UCSD-AML1 (cell line): Measurements from ENCODE around the gene PDE6H.

Experiments used
- DNase-seq: peaks from one replicate; lab custom pipeline; 2025; ENCODE audit not compliant: unreplicated experiment; lab: John Stamatoyannopoulos, UW

PDE6H gene

DNA sequence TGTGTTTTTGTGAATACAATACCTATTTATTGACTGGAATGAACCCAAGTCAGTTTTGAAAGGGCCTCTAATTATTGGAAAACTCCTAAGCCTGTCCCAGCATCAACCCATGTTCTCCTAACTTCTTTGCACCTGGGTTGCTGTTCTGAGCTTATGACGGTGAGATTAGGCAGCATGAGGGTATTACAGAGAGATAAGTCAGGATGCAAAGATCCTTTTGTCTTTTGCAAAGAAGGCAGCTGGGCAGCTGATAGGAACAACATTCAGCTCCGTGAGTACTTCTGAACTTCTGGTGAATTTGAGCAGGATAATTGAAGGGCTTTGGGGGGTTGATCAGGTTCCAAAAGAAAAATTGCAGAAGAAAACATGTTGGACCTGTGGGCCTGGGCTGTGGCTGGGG is at the start of gene PDE6H:
TSS of gene PDE6H (plus strand) at position 227 of the 400 bp plus-strand sequence. CDS start 4,971 bp downstream, outside the sequence.
- no peak for DNase-seq

DNA sequence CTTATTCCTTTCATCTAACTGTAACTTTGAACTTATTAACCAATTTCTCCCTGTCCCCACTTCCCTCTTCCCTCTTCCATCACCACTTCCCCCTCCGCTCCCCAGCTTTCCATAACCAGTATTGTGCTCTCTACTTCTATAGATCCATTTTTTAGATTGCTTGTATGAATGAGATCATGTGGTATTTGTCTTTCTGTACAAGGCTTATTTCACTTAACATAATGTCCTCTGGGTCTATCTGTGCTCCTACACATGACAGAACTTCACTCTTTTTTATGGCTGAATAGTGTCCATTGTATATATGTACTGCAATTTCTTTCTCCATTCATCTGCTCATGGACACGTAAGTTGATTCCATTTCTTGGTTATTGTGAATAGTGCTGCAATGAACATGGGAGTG is 48.9 kb upstream of the PDE6H start:
- no peak for DNase-seq

DNA sequence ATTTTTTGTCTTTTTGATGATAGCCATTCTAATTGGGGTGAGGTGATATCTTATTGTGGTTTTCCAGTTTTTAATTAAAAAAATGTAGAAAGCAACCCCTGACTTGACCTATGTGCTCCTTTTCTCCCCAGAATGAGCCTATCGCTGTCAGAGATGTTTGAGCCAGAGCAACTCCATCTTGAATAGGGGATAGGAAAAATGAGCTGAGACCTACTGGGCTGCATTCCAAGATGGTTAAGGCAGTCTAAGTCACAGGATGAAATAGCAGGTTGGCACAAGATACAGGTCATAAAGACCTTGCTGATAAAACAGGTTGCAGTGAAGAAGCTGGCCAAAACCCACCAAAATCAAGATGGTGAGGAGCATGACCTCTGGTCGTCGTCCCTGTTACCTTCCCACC is 48.3 kb upstream of the PDE6H start:
- DNase-seq = no peak

DNA sequence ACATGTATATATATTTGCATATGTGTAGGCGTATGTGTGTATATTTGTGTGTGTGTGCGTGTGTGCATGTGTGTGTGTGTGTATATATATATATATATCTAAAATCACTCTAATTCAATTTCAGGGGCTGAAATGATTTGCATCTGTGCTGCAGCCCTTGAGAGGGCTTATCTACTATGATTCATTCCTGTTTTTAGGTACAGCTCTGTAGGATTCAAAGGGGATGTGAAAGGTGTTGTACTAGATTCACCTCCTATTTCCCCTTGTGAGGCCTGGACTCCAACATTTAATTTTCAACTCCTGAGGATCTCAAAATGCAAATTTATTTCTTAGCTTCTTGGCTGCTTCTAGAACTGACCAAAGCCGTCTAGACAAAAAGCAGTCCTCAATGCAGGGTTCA is 45.6 kb upstream of the PDE6H start:
- no peak for DNase-seq

DNA sequence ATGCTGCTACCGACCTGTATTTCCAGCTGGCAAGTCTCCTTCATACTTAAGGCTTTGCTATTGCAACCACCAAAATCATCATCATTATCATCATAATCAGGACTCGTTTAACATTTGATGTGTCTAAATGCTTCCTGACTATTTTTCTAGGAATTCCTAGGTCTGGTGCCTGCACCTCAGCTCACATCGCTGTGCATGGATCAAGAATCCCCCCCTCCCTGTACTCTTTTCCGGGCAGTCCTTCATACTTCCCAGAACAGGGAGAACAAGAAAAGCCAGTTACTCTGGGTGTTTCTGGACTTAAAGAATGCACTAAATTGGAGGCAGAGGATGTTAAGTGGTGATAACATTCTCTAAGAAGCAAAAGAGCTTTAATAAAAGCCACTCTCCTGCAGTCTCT is 43.9 kb upstream of the PDE6H start:
- DNase-seq = no peak

DNA sequence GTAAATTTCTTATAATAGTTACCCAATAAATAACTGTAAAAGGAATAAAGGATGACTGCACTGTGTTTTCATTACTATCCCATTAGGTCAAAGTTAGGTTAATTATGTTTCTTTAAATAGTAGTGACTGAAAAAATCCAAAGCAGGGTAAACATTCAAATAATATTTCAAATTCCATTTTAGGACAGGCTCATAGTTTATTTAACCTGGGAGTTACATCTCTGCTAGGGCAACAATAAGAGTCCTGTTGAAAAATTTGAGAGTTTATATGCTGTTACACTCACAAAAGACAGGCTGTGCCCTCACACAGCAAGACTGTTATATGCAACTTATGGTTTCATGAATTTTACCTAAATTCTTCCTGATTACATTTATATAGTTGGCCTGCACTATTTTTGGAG is 42.5 kb upstream of the PDE6H start:
- no peak for DNase-seq

DNA sequence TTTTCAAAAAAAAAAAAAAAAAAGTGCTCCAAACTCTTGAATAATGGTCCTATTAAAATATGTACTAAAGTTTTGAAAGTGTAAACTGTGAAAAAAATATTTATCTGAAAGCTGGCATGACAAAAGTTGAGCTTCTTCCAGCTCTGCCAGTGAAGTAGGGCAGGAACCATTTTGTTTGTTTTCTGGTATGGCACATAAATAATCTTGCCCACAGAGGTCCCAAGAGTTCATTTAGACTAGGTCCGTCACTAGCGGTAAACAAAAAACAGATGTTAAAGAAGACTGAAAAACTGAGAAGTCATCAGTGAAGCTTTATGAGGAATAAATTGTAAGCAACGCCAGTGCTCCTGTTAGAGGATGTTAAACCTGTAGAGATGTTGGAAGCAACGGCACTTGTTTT is 41.5 kb upstream of the PDE6H start:
- DNase-seq = no peak

DNA sequence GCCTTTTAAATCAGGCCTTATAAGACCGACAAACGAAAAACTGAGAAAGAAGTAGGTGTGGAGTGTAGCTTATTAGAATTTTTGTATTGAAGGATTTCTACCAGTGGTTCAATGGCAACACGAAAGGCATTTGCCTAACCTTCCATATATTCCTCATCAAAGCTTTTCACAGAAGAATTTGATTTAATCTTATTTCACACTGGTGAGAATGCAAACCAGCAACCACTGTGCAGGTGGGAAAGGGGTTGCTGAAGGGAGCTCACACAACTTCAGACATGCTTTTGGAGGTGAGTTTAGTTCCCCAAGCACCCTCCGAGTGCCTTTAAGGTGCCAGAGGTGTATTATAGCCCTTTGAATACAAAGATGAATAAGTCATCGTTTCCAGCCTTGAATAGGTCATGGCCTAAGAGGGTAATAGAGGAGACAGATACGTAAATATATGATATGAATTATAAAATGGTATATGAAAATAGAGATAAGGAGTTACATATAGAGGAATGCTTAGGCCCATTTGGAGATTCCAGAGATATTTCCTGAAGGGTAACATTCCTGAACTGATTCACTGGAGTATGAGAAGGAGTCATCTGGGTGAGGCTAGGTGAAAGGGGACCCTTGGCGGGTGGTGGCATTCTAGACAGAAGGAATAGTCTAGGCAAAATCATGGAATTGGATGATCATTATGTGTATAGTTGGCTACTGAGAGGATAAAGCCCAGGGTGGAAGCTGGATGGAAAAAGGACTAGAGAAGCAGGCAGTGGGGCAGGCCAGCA is 40.9 kb upstream of the PDE6H start:
- DNase-seq = no peak

DNA sequence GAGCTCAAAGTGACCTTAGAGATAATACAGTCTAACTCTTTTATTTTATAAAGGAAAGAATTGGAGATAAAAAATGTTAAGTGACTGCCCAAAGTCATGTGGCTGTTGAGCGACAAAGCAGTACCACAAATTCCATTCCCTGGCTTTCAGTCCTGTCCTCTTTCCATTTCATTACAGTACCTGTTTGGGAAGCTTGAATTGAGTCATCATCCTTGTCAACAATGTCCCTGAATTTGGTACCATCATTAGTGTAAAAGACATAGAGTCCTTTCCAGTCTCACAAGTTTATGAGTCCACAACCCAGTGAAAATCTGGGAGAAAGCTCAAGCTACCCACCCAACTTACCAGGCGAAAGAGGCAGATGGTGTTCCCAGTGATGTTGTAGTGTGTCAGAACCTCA is 38.3 kb upstream of the PDE6H start:
- DNase-seq = no peak

DNA sequence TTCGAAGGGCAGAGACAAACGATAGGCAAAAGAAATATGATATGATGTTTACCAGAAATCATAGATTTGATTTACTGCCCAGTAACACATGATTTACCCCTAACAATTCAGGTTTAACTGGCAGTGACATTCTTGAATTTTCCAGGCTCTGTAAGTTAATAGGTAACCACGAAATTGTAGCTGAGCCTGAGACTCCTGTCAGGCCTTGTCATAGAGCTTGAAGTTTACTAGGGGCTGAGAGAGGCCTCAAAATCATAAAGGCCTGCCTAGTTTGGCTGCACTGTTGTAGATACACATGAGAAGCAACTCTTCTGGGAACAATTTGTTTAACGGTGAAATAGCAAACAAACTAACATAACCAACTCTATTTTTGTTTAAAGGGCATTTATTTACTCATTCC is 37.8 kb upstream of the PDE6H start:
- DNase-seq = no peak

DNA sequence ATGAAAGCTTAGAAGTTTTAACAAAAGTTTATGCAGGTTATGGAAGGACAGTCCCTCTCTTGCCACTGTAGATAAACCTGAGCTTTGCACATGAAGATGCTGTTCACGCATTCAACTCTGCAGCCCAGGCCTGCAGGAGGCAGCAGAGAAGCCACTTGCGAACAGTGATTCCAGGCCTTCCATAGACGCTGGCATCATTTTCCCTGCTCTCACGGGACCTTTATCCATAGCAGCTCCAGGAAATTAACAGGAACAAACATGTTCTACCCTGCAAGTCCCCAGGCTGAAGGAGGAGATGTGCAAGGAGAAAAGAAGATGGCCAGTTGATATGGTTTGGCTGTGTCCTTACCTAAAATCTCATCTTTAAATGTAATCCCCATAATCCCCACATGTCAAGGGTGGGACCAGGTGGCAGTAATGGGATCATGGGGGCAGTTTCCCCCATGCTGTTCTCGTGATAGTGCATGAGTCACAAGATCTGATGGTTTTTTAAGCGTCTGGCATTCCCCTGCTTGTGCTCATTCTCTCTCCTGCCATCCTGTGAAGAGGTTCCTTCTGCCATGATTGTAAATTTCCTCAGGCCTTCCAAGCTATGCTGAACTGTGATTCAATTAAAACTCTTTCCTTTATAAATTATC is 36.5 kb upstream of the PDE6H start:
- DNase-seq = no peak

DNA sequence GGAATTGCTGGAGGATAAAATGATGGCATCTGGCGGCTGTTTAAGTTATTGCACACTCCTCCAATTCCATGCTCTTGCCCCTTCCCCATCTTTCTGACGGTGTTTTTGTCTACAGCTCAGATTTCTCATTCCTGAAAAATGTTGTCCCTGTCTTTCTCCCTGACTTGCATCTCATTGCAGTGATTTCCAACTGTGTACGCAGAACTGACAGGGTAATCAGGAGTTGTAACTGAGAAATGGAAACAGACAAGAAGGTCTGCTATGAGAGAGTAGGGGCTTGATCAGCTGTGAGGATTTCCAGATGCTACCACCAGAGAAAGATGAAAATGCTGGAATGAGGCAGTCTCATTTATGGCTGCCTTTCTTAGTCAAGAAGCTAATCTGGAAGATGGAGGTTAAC is 35.8 kb upstream of the PDE6H start:
- no peak for DNase-seq

DNA sequence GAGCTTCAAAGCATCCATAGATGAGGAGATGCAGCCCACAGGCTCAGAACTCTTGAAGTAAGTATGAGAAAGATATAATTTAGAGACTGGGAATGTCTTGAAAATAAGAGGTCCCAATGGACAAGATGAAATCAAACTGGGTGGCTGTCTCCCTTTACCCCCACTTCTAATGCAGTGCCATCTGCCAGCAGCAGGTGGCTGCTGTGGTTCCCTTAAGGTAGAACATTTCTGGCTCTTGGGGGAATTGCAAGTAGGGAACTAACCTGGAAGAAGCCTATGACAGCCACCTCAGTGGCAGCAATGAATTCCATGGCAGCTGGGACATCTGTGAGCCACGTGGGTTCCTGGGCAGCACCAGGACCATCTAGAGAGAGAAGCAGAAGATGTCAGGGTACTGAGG is 35.2 kb upstream of the PDE6H start:
- no peak for DNase-seq

DNA sequence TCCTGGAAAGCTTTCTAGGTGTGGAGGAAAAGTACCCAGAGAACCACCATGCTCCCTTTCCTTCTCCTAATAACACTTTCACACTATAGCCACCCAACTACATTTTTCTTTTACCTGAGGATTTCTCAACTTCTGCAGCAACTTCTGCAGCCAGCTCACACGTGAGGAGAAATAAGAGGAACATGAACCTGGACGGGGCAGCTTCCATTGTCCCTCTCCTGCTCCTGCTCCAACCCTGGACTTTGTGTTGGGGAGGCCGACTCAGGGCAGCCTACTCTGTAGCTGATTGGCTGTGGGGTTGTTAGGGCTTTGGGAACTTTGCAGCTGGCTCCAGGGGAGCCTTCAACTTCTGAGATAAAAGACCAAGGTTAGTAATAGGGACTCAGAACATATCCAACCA is 34.5 kb upstream of the PDE6H start, which contains the start of gene ERP27:
TSS of gene ERP27 (minus strand) at position 237 of the 400 bp plus-strand sequence. CDS start at position 208, 29 bp downstream.
- DNase-seq = no peak

DNA sequence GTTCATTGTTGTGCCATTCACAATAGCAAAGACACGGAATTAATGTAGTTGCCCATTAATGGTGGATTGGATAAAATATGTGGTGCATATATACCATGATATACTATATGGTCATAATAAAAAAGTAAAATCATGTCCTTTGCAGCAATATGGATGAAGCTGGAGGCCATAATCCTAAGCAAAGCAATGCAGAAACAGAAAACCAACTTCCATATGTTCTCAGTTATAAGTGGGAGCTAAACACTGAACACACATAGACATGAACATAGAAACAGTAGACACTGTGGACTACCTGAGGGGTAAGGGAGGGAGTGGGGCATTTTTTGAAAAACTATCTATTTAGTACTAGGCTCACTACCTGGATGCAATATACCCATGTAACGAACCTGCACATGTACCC is 31.5 kb upstream of the PDE6H start:
- DNase-seq = no peak

DNA sequence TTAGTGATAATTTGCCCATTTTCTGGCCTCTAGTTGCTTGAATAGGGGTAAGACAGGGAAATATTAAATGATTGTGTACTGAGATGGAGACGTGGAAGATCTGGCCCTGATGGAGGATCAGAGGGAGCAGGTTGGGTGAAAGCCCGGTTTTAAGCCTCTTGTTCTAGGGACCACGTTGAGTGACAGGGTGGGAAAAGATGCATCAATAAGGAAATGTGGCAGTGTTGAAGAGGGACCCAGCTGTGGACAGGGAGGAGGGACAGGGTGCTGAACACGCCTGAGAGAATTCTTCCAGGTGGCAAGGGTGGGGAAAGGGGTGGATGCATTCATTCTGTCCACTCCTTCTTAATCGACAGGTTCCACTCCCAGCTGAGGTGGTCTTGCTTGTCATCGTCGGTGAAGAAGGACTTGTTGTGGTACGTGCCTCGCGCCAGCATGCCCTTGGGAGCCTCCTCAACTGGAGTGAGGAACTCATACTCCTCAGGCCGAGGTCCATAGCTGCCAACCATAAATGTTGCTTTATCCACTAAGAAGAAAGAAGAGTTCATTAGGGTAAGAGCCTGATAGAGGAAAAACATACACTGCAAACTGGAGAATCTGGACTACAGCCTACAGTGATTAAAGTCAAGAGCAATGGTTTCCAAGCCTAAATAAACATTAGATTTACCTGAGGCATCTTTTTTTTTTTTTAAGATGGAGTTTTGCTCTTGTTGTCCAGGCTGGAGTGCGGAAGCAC is 30.5 kb upstream of the PDE6H start:
- no peak for DNase-seq

DNA sequence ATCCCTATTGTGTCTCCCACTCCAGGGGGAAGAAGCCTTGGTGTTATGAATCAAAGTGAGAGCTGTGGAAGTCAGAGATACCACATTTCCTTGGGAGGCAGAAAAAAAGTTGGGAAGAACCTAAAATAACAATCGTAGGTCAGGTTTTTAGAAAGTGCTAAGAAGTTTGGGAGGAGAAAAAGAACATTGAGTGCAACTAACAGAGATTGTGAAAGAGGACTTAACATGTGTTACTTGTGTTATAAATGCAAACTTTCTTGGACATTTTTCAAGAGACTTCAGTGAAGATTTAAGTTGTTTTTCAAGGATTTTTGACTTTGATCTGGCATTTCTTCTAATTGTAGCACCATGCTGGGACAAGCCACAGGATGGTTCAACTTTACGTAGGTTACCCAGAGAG is 26.7 kb upstream of the PDE6H start:
- DNase-seq = no peak

DNA sequence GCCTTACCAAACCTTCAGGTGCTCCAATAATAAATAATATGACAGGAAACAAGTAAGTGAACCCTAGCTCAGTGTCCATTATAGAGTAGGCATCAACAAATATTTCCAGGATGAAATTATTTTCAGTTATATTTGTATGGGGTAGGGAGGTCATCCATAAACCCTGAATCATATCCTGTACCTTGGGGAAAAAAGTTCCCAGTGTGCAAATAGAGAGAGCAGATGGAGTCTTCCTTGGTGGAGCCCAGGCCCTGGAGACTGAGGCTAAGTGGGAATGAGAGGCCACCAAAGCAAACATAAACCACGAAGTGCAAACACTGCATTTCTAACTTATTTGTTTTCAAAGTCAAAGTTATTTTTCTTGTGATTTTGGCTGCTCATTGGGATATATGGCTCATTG is 26.0 kb upstream of the PDE6H start:
- no peak for DNase-seq

DNA sequence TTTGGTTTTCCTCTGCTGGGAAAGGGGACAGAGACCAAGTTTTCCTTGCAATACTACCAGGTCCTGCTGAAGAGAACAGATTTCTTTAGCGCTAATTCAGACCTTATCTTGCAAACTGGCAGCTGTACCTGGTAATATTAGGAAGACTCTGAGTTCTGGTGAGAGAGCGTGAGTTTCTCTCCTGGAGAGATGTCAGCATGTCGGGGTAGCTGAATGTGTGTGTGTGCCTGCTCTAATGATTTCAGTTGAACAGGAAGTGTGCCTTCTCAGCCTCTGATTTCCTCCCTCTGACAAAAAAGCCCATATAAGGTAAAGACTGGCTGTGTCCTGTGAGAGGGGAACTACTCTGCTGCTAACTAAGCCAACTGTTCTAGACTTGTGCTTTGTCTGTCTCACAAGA is 24.2 kb upstream of the PDE6H start:
- no peak for DNase-seq

DNA sequence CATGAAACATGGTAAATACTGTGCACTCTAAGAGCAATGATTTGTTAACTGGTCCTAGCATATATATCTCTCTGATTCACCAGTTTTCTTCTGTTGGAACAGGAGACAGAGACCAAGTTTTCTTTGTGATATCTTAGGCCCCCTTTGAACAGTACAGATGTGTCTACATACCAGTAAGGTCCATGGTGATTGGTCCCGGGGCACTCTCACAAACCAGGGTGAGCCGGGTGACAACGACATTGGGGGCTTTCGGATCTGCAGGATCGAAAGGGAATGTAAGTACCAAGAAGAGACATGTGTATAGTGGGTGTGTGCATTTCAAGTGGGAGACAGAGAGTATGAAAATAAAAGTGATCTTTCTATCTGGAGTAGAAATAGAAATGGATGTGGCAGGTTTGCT is 23.2 kb upstream of the PDE6H start:
- DNase-seq = no peak

DNA sequence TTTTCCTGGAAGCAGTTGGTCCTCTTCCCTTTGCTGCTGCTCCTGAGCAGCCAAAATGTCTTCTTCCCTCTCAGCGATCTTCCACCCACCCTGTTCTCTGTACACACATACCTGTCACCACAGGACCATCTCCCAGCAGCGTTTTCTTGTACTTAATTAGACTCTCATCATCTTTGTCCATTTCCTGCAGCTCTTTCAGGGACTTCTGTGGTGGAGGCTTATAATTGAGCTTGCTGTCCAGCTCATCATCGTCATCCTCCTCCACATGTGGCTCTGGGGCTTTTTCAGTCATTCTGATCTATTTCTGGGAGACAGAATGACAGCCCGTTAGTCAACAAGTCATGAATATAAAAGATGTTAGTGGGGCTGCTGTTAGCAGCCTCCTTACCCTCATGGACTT is 22.4 kb upstream of the PDE6H start:
- DNase-seq = no peak
